OCI-LY7 (cell line): Measurements from ENCODE around the gene PSME4. TPM values are rescaled to one million over a fixed set of nuclear protein-coding genes. Genes with fewer than 3 reads are reported as not detected.

Experiments
- BruUV-seq: library from RNA; stranded (reverse); fragments of 400-500 nt; replicated peaks from 2 replicates; lab custom pipeline; 2021; lab: Mats Ljungman, UMichigan
- CTCF ChIA-PET: fragments of 300-600 bp; sonication (Branson Sonifier 250); formaldehyde crosslinking; loops from one replicate; lab custom pipeline; 2022; ENCODE audit warnings: antibody characterized with exemption; ENCODE audit not compliant: unreplicated experiment; lab: Charles Lee
- POLR2A ChIA-PET: fragments of 300-600 bp; sonication (Branson Sonifier 250); formaldehyde crosslinking; loops from one replicate; lab custom pipeline; 2022; ENCODE audit warnings: antibody characterized with exemption; lab: Charles Lee
- DNase-seq: peaks from one replicate; pipeline ENCODE4 v3.0.0-alpha.2; 2015; ENCODE audit warnings: low spot score
- H2AFZ ChIP-seq: fragments of 200-600 bp; sonication (generic), shearing (Covaris generic); 2 replicates; pipeline ENCODE4 v1.6.1; 2014; ENCODE audit warnings: mild to moderate bottlenecking, antibody characterized with exemption, low read length, moderate library complexity
- H3K27ac ChIP-seq: fragments of 200-600 bp; sonication (generic); 2 replicates; pipeline ENCODE4 v1.5.1; 2014; ENCODE audit warnings: mixed run types, low read depth, mild to moderate bottlenecking, moderate library complexity, low read length, inconsistent platforms; ENCODE audit not compliant: poor library complexity, severe bottlenecking
- H3K36me3 ChIP-seq: fragments of 200-600 bp; sonication (generic); 2 replicates; pipeline ENCODE4 v1.6.1; 2014; ENCODE audit warnings: mild to moderate bottlenecking, antibody characterized with exemption, low read length, moderate library complexity, mixed read lengths; ENCODE audit not compliant: insufficient read depth
- H3K4me1 ChIP-seq: fragments of 200-600 bp; sonication (generic); 2 replicates; pipeline ENCODE4 v1.5.1; 2014; ENCODE audit warnings: mild to moderate bottlenecking, low read length; ENCODE audit not compliant: insufficient read depth, poor library complexity, severe bottlenecking
- H3K4me2 ChIP-seq: fragments of 200-600 bp; sonication (generic); 2 replicates; pipeline ENCODE4 v1.6.1; 2014; ENCODE audit warnings: mild to moderate bottlenecking, low read length
- H3K4me3 ChIP-seq: fragments of 200-600 bp; sonication (generic); 2 replicates; pipeline ENCODE4 v1.5.1; 2014; ENCODE audit warnings: mild to moderate bottlenecking, low read depth, low read length; ENCODE audit not compliant: poor library complexity, severe bottlenecking
- H3K79me2 ChIP-seq: fragments of 200-600 bp; sonication (generic); 2 replicates; pipeline ENCODE4 v1.6.1; 2016; ENCODE audit warnings: low read depth, mild to moderate bottlenecking, low read length, moderate library complexity, mixed read lengths; ENCODE audit not compliant: insufficient read depth
- H3K9me2 ChIP-seq: fragments of 200-600 bp; sonication (generic); 2 replicates; pipeline ENCODE4 v1.6.1; 2016; ENCODE audit warnings: mild to moderate bottlenecking, low read length, mixed read lengths; ENCODE audit not compliant: insufficient read depth
- H3K9me3 ChIP-seq: fragments of 200-600 bp; sonication (generic); 2 replicates; pipeline ENCODE4 v1.6.1; 2014; ENCODE audit warnings: mild to moderate bottlenecking, mixed run types, low read length, mixed read lengths
- H4K20me1 ChIP-seq: fragments of 200-600 bp; sonication (generic); 2 replicates; pipeline ENCODE4 v1.6.1; 2014; ENCODE audit warnings: mild to moderate bottlenecking, antibody characterized with exemption, low read length, moderate library complexity, mixed read lengths; ENCODE audit not compliant: insufficient read depth
- CTCF ChIP-seq: fragments of 200-600 bp; sonication (generic); conservative IDR thresholded peaks from 2 replicates; pipeline ENCODE4 v1.5.1; 2014; ENCODE audit warnings: mild to moderate bottlenecking, antibody characterized with exemption, low read length, moderate library complexity, mixed read lengths
- EZH2phosphoT487 ChIP-seq: fragments of 200-600 bp; sonication (generic); IDR thresholded peaks from 2 replicates; pipeline ENCODE4 v1.6.1; 2018; ENCODE audit warnings: low read depth, borderline replicate concordance, mild to moderate bottlenecking, mixed run types, antibody characterized with exemption, low read length, moderate library complexity, mixed read lengths
- intact Hi-C: fragments of 100-400 bp; cut with micrococcal nuclease; formaldehyde crosslinking; loops from one replicate; pipeline ENCODE4 v1.10.0; 2022; ENCODE audit not compliant: unreplicated experiment
- total RNA-seq, 2 experiments: library from RNA; depleted of rRNA in 1 of 2; stranded (reverse); fragments of >200 nt in 1 of 2; shearing (Covaris generic) in 1 of 2; gene quantifications; 2 replicates each; pipeline ENCODE4 v1.2.3, GENCODE V29; 2014 to 2022

The PSME4 gene
- total RNA-seq, 2 experiments from 2014 or later = 38.8 to 82.9 TPM

- POLR2A ChIA-PET = interaction anchor here (0.6 kb wide), 1 partner anchor 65 kb away, joined by 3 read pairs; no protein-coding TSS in a partner anchor
- Histone ChIP-seq H3K4me2 (no peak overlapping the region), H3K9me2 (no peaks in the 10 kb centered on the region), H3K9me3 (no peaks in the 10 kb centered on the region), H4K20me1 (no peaks in the 10 kb centered on the region), H3K4me3 (no peak overlapping the region), H3K27ac (no peak overlapping the region), H2AFZ (no peak overlapping the region), H3K36me3 (peaks cover 97% of the 10 kb centered on the region), H3K79me2 (no peaks in the 10 kb centered on the region), H3K4me1 (no peaks in the 10 kb centered on the region)
- intact Hi-C loops = no loop called here
- DNase-seq = no peak
- no peak for TF ChIP-seq CTCF
- no peak for TF ChIP-seq EZH2phosphoT487
- CTCF ChIA-PET = no interaction called here
- no TSS peak for BruUV-seq
Observed at GRCh38 chr2:53905396-53905795, 65.4 kb downstream of the PSME4 start.

- no peak overlapping the region for H3K4me2 ChIP-seq
- no peak overlapping the region for H3K27ac ChIP-seq
- H3K4me3 ChIP-seq = no peak overlapping the region
- no peaks in the 10 kb centered on the region for H3K79me2 ChIP-seq
- H4K20me1 ChIP-seq = no peaks in the 10 kb centered on the region
- H3K4me1 ChIP-seq = no peaks in the 10 kb centered on the region
- BruUV-seq = TSS peak; percentile 34
- H3K9me2 ChIP-seq = no peaks in the 10 kb centered on the region
- intact Hi-C loops = no loop called here
- H3K36me3 ChIP-seq = peaks cover 100% of the 10 kb centered on the region
- no peak for DNase-seq
- H2AFZ ChIP-seq = no peak overlapping the region
- H3K9me3 ChIP-seq = no peaks in the 10 kb centered on the region
- no peak for TF ChIP-seq EZH2phosphoT487
- 0 out of 2 replicates have a peak, but pooled peaks have one; percentile 11 for TF ChIP-seq CTCF
- ChIA-PET POLR2A (interaction anchor here (0.7 to 2.4 kb wide), 6 partner anchors 8 to 379 kb away, joined by 3 to 12 read pairs (median 3); no protein-coding TSS in a partner anchor), CTCF (no interaction called here)
Observed at GRCh38 chr2:53903011-53903410, 67.8 kb downstream of the PSME4 start.

GRCh38 chr2:53901192-53901591, 69.6 kb downstream of the PSME4 start:
- Histone ChIP-seq H3K4me2 (no peak overlapping the region), H3K27ac (no peak overlapping the region), H3K9me3 (no peaks in the 10 kb centered on the region), H4K20me1 (no peaks in the 10 kb centered on the region), H3K36me3 (peaks cover 99% of the 10 kb centered on the region), H3K79me2 (no peaks in the 10 kb centered on the region), H2AFZ (no peak overlapping the region), H3K4me1 (no peaks in the 10 kb centered on the region), H3K4me3 (no peak overlapping the region), H3K9me2 (no peaks in the 10 kb centered on the region)
- BruUV-seq = no TSS peak
- no peak for DNase-seq
- TF ChIP-seq EZH2phosphoT487 (no peak), CTCF (no peak)
- CTCF ChIA-PET = no interaction called here
- intact Hi-C loops = no loop called here
- POLR2A ChIA-PET = interaction anchor here (2.4 kb wide), 1 partner anchor 10 kb away, joined by 12 read pairs; no protein-coding TSS in a partner anchor
